Esophagus (tissue), 2 donors: ENCODE measurements around the gene HPCAL1. TPM values are rescaled to one million over a fixed set of nuclear protein-coding genes. Genes with fewer than 3 reads are reported as not detected.

Experiments used
- H3K27ac ChIP-seq, 2 donors: one replicate each; pipeline ENCODE4 v1.5.1; 2013; ENCODE audit warnings: low read depth in 2 of 2, mild to moderate bottlenecking in 2 of 2, inconsistent platforms in 1 of 2, low read length in 1 of 2, moderate library complexity in 1 of 2
- H3K27me3 ChIP-seq, 2 donors: one replicate each; pipeline ENCODE4 v1.6.1; 2013; ENCODE audit warnings: low read length in 2 of 2, control low read depth in 1 of 2, mild to moderate bottlenecking in 1 of 2; ENCODE audit not compliant: insufficient read depth in 2 of 2, control insufficient read depth in 1 of 2
- H3K36me3 ChIP-seq, 2 donors: one replicate each; pipeline ENCODE4 v1.6.1; 2013; ENCODE audit warnings: low read length in 1 of 2; ENCODE audit not compliant: control insufficient read depth in 2 of 2, insufficient read depth in 2 of 2
- H3K4me1 ChIP-seq, 2 donors: one replicate each; pipeline ENCODE4 v1.6.1; 2013; ENCODE audit warnings: low read length in 1 of 2; ENCODE audit not compliant: control insufficient read depth in 2 of 2, insufficient read depth in 2 of 2
- H3K4me3 ChIP-seq, 2 donors: one replicate each; pipeline ENCODE4 v1.5.1; 2013; ENCODE audit warnings: low read length in 2 of 2, mild to moderate bottlenecking in 2 of 2, low read depth in 1 of 2, moderate library complexity in 1 of 2
- H3K9me3 ChIP-seq, 2 donors: one replicate each; pipeline ENCODE4 v1.6.1; 2013; ENCODE audit warnings: mild to moderate bottlenecking in 2 of 2, low read depth in 1 of 2, low read length in 1 of 2, moderate library complexity in 1 of 2; ENCODE audit not compliant: control insufficient read depth in 2 of 2, insufficient read depth in 1 of 2
- WGBS, 2 donors: extraction: QIAGEN DNeasy Blood & Tissue Kit; methylation state at CpG; one replicate each; pipeline ENCODE4 v1.1.7; 2013; 5-methylcytosine and 5-hydroxymethylcytosine counted together
- polyA plus RNA-seq, 2 donors: library from polyadenylated mRNA; stranded (reverse); fragments of 200-250 nt; gene quantifications; one replicate each; pipeline ENCODE4 v1.2.3, GENCODE V29; 2013
- donor health status: healthy with polysubstance abuse.
- donor health status: Bipolar disorder and iron deficiency.

HPCAL1 gene
- polyA plus RNA-seq, 2 donors: 6.2 to 13.2 TPM

DNA sequence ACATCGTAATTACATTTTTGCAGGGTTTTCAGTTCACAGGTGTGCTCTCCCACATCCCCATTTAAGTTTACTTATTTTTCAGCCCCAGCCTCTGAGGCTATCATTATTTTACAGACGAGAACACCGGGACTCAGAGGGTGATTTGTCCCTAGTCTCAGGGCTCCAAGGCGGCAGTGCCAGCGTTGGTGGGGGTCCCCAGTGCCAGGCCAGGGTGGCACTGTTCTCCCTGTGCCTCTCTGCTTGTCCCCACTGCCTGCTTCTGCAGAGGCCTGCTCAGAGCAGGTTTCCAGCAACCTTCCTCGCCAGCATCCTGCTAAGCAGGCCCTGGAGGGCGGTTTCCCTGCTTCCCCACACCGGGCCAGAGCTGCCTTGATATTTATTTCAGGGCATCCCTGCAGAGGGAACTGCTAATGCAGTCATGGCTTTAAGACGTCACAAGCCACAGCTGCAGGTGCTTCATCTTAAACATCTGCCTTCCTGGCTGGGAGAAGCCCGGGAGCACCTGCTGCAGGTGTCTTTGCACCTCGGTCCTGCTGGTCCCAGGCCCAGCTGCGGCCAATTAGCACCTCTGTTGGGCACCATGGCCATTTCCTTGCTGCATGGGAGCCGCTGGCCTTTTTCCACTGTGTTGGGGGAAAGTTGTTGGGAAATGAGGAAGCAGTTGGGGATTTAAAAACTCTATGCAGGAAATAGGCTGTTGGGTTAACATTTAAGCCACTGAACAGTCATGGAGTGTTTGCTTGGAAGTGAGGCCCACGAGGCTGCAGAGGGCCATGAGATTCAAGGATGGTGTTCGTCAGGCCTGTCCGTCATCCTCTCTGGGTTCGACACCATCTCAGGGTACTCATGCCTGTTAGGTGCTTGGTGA, 22.8 kb downstream of the HPCAL1 start:
- Histone ChIP-seq H3K36me3 (no peaks in the 10 kb centered on the region), H3K4me3 (no peak overlapping the region), H3K4me1 (peaks cover 0 to 2% of the 10 kb centered on the region in 2 donors), H3K27ac (no peak overlapping the region), H3K27me3 (no peaks in the 10 kb centered on the region), H3K9me3 (no peaks in the 10 kb centered on the region)
- 76 to 86% methylated on average over 17 of the region's 17 CpGs for WGBS, 2 donors

GRCh38 chr2:10326151-10326616, 23.5 kb downstream of the HPCAL1 start:
- H3K4me1 ChIP-seq: peaks cover 0 to 8% of the 10 kb centered on the region in 2 donors
- no peak overlapping the region for H3K4me3 ChIP-seq
- H3K9me3 ChIP-seq: no peaks in the 10 kb centered on the region
- H3K36me3 ChIP-seq: no peaks in the 10 kb centered on the region
- no peaks in the 10 kb centered on the region for H3K27me3 ChIP-seq
- no peak overlapping the region for H3K27ac ChIP-seq
- WGBS, 2 donors: 90 to 95% methylated on average over 7 of the region's 7 CpGs

- no peak overlapping the region for H3K4me3 ChIP-seq
- no peak overlapping the region for H3K27ac ChIP-seq
- no peaks in the 10 kb centered on the region for H3K9me3 ChIP-seq
- no peaks in the 10 kb centered on the region for H3K27me3 ChIP-seq
- H3K36me3 ChIP-seq: no peaks in the 10 kb centered on the region
- 65 to 71% methylated on average over 15 of the region's 15 CpGs for WGBS, 2 donors
- peaks cover 0 to 8% of the 10 kb centered on the region in 2 donors for H3K4me1 ChIP-seq
Measured at GRCh38 chr2:10326707-10327594, 24.2 kb downstream of the HPCAL1 start.

GRCh38 chr2:10327896-10328669, 25.4 kb downstream of the HPCAL1 start:
- H3K27me3 ChIP-seq: no peaks in the 10 kb centered on the region
- no peak overlapping the region for H3K4me3 ChIP-seq
- H3K27ac ChIP-seq: no peak overlapping the region
- no peaks in the 10 kb centered on the region for H3K9me3 ChIP-seq
- no peaks in the 10 kb centered on the region for H3K36me3 ChIP-seq
- peaks cover 0 to 10% of the 10 kb centered on the region in 2 donors for H3K4me1 ChIP-seq
- 84 to 91% methylated on average over 7 of the region's 7 CpGs for WGBS, 2 donors

DNA sequence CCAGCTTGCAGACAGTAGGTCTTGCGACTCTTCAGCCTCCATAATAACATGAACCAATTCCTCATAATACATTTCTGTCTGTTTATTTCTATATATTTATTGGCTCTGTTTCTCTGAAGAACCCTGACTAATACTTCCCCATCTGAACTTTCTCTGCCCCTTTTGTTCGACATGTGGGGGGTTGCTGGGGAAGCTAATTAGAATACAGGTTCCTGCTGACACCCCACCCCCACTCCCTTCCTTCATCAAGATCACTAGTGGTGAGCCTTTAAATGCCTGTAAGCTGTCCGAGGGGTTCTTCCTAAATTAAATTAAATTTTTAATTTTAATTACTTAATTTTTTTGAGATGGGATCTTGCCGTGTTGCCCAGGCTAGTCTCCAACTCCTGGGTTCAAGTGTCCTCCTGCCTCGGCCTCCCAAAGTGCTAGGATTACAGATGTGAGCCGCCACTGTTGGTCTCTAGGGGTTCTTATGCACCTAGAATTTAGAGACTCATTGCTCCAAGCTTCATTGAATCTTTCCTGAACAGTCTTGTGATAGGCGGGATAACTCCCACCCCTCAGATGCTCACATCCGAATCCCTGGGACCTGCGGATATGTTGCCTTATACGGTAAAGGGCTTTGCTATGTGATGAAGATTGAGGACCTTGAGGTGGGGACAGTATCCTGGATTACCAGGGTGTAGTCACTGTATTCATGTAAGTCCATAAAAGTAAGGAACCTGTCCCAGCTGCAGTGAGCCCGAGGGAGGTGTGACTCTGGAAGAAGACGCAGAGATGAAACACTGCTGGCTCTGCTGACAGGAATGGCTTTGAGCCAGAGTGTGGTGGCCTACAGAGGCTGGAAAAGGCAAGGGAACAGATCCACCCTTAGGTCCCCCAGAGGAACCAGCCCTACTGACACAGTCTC, 26.2 kb downstream of the HPCAL1 start:
- Histone ChIP-seq H3K9me3 (no peaks in the 10 kb centered on the region), H3K27ac (no peak overlapping the region), H3K36me3 (no peaks in the 10 kb centered on the region), H3K27me3 (no peaks in the 10 kb centered on the region), H3K4me3 (no peak overlapping the region), H3K4me1 (peaks cover 0 to 10% of the 10 kb centered on the region in 2 donors)
- WGBS, 2 donors: 88 to 89% methylated on average over 12 of the region's 12 CpGs

DNA sequence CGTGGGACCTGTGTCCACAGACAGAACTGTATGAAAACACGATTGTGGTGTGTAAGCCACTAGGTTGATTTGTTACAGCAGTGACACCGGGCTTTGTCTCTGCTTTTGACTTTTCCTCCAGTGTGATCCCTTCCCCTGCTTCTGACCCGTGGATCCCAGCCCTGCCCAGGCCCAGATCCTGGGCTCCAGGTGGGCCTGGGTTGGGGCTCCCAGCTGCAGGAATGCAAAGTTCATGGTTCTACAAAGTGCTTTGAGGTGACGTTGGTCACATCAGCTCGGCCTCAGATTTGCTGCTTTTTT, 26.8 kb downstream of the HPCAL1 start:
- Histone ChIP-seq H3K4me1 (peaks cover 0 to 10% of the 10 kb centered on the region in 2 donors), H3K36me3 (no peaks in the 10 kb centered on the region), H3K9me3 (no peaks in the 10 kb centered on the region), H3K27me3 (no peaks in the 10 kb centered on the region), H3K27ac (peak overlapping the region in 1 of 2 donors; percentile 35), H3K4me3 (no peak overlapping the region)
- 64 to 80% methylated on average over 6 of the region's 6 CpGs for WGBS, 2 donors

DNA sequence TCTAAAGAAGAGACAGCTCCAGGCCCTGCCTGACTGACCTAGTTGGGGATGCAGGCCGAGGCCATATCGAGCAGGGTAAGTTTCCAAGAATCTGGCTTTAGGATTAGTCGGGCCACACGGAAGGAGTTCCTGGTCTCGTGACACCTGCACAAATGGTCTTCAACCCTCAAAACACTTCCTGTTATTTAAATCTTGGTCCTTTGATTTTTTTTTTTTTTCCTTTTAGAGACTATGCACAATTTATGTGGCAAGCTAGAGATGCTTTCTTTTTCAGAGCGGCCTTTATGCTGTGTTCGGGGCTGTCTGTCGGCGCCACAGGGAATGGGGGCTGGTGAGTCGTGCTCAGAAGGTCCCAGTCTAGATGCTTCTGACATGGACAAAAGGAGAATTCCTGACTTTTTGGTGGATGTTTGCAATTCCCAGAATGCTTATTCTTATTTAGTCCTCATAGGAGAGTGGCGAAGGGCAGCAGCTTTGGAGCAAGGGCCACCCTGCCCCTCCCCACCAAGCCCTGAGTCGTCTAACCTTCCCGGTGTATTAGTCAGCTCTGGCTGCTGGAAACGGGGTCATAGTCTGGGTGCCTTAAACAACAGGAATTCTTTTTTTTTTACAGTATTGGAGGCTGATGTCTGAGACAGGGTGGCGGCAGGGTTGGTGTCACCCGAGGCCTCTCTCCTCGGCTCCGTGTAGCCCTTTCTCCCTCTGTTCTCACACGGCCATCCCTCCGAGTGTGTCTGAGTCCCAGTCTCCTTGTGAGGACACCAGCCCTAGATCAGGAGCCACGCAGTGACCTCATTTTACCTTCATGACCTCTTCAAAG, 27.4 kb downstream of the HPCAL1 start:
- Histone ChIP-seq H3K9me3 (peaks cover 0 to under 1% of the 10 kb centered on the region in 2 donors), H3K4me1 (peaks cover 0 to 10% of the 10 kb centered on the region in 2 donors), H3K36me3 (no peaks in the 10 kb centered on the region), H3K4me3 (no peak overlapping the region), H3K27me3 (no peaks in the 10 kb centered on the region), H3K27ac (peak overlapping the region in 1 of 2 donors; percentile 35)
- WGBS, 2 donors: 69 to 73% methylated on average over 21 of the region's 21 CpGs

- H3K27ac ChIP-seq: no peak overlapping the region
- WGBS, 2 donors: 72 to 73% methylated on average over 9 of the region's 9 CpGs
- H3K36me3 ChIP-seq: no peaks in the 10 kb centered on the region
- no peaks in the 10 kb centered on the region for H3K27me3 ChIP-seq
- peak overlapping the region in 1 of 2 donors; percentile 28 for H3K4me3 ChIP-seq
- H3K9me3 ChIP-seq: peaks cover 0 to 2% of the 10 kb centered on the region in 2 donors
- H3K4me1 ChIP-seq: peaks cover 0 to 10% of the 10 kb centered on the region in 2 donors
Measured at GRCh38 chr2:10330700-10331026, 28.0 kb downstream of the HPCAL1 start.
